ENCODE results near the gene P2RX2.

P2RX2 gene

GRCh38 chr12:132620113-132620898 lies 1.7 kb downstream of the P2RX2 start:
- DNase-seq = no peak

DNA sequence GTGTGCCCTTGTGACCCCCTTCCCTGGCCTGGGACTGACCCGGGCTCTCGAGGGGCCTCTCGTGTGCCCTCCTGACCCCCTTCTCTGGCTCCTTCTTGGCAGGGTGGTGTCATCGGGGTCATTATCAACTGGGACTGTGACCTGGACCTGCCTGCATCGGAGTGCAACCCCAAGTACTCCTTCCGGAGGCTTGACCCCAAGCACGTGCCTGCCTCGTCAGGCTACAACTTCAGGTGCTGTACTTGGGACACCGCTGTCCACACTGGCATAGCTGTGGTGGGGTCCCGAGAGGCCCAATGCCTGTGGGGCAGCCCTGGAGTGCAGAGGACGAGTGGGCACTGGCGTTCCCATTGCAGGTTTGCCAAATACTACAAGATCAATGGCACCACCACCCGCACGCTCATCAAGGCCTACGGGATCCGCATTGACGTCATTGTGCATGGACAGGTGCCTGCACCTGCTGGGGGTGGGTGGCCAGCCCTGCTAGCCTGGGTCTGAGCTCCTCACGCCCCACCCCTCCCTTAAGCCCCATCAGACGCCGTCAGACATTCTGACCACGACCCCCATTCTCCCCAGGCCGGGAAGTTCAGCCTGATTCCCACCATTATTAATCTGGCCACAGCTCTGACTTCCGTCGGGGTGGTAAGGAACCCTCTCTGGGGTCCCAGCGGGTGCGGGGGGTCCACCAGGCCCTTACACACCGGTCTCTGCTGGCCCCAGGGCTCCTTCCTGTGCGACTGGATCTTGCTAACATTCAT lies 2.5 kb downstream of the P2RX2 start:
- no peak for DNase-seq

GRCh38 chr12:132621657-132622435 lies 3.3 kb downstream of the P2RX2 start:
- DNase-seq = no peak

DNA sequence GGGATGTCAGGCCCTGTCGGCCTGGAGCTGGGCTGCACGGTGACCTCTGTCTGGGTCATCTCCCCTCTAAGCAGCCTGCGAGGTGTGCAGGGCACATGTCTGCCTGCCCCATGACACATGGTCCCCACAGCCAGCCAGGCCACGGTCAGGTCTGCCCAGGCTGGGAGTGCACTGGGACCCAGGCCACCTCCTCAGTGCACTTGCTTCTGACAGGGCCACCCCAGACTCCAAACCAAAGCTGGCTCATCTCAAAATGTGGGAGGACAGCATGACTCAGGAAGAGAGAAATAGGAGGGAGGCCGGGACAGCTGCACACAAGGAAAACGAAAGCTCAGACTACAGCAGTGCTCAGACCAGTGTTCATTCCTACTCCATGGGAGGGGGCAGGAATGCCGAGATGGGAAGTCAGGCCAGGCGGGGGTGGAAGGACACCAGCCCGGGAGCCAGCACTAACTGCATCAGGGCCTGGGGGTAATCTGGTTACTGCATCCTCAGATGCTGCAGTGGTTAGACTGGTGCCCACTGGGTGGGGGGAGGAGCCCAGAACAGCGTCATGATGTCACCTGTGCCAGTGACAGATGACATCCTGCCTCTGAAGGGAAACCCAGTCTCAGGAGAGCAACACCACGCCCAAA lies 4.0 kb downstream of the P2RX2 start:
- peak in 1 of 5 experiments; percentile 35 for DNase-seq

GRCh38 chr12:132623072-132623869 lies 4.7 kb downstream of the P2RX2 start:
- no peak for DNase-seq

- no peak for DNase-seq
Observed at GRCh38 chr12:132624186-132624855, 5.7 kb downstream of the P2RX2 start.

- no peak for DNase-seq
Observed at GRCh38 chr12:132624910-132625630, 6.5 kb downstream of the P2RX2 start.

GRCh38 chr12:132625731-132626430 lies 7.3 kb downstream of the P2RX2 start:
- DNase-seq = no peak

DNA sequence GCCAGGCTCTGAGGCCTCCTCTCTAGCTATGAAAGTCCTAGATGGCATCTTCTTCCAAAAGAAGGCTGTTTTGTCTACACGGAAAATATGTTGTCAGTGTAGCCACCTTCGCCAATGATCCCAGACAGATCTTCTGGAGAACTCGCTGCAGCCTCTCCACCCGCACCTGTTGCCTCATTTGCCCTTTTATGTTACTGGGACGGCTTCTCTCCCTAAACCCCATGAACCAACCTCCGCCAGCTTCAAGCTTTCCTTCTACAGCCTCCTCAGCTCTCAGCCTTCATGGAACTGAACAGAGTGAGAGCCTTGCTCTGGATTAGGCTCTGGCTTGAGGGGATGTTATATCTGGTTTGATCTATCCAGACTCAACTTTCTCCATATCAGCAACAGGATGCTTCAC lies 10.8 kb downstream of the P2RX2 start:
- no peak for DNase-seq

DNA sequence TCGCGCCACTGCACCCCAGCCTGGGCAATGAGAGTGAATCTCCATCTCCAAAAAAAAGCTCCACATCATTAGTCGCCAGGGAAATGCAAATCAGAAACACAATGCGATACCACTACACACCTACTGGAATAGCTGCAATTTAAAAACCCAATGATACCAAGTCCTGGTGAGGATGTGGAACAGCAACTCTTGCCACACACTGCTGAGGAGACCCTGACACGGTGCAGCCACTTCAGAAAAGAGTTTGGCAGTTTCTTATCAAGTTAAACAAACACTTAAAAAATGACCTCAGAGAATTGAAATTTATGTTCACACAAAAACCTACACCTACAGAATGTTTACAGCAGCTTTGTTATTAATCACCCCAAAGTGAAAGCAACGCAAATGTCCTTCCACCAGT lies 12.1 kb downstream of the P2RX2 start:
- no peak for DNase-seq

- DNase-seq = no peak
Observed at GRCh38 chr12:132631666-132632065, 13.1 kb downstream of the P2RX2 start.

- no peak for DNase-seq
Observed at GRCh38 chr12:132632521-132633228, 14.1 kb downstream of the P2RX2 start.

DNA sequence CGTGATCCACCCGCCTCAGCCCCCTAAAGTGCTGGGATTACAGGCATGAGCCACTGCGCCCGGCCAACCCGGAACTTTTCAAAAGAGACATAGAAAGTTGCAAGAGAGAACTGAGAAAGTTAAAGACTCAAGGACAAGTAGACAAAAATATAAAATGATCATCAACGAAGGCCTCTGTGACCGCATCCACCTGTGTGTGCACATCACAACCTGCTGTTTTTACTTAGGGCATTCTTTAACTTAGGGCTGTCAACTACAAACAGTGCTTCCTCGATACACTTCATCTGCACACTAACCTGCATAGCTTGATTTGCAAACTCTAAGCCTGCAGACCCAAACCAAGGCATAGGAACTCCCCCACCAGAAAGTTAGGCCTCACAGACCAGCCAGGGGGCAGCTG lies 14.8 kb downstream of the P2RX2 start:
- no peak for DNase-seq

- DNase-seq = no peak
Observed at GRCh38 chr12:132633901-132634300, 15.3 kb downstream of the P2RX2 start.

GRCh38 chr12:132634411-132634990 lies 15.9 kb downstream of the P2RX2 start:
- DNase-seq = no peak

GRCh38 chr12:132635076-132635955 lies 16.7 kb downstream of the P2RX2 start:
- no peak for DNase-seq

DNA sequence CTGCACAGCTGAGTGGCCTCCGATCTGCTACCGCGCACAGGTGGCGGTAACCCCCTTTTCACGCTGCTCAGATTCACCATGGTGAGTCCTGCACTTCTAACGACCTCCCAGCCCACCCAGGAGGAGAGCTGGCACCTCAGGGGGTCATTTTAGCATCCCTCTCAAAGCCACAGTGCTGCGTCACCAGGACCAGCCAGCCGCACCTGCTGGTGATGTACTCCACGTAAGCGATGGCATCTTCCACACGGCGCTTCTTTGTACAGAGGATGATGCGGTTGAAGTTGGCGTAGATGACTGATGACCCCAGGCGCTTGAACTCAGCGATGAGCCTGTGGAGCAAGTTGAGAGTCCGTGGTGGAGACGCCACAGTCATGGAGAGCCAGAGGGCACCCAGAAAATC lies 19.2 kb downstream of the P2RX2 start:
- DNase-seq = no peak

All from T-helper 2 cell (primary cell).